Right lobe of liver (tissue), 4 donors: ENCODE results near the gene KDSR.

Source experiments
- CTCF ChIP-seq, 4 donors: fragments of 200-600 bp in 3 of 4; fragments of 450-650 bp in 1 of 4; IDR thresholded peaks; one replicate each; pipeline versions ENCODE4 v1.5.1 to v1.8.0; 2016 to 2022; ENCODE audit warnings: antibody characterized with exemption in 4 of 4, mild to moderate bottlenecking in 2 of 4
- POLR2A ChIP-seq: fragments of 450-650 bp; IDR thresholded peaks from one replicate; pipeline ENCODE4 v1.6.1; 2017; ENCODE audit warnings: antibody characterized with exemption, mild to moderate bottlenecking
- donor health status: DM: no; HTN: no; CAD: no.
- donor health status: DM: no; HTN: no; CAD: no.
- donor health status: DM: no; HTN: yes; CAD: no.

- TF ChIP-seq CTCF (IDR thresholded peaks at IDR 0.05) (no peak), POLR2A (no peak)
Measured at GRCh38 chr18:63344918-63345317, 22.1 kb downstream of the KDSR start.
